Karpas-422 (cell line): ENCODE measurements around the gene BAZ2B. TPM values are rescaled to one million over a fixed set of nuclear protein-coding genes. Genes with fewer than 3 reads are reported as not detected.

Experiments used
- DNase-seq: peaks from one replicate; pipeline ENCODE4 v3.0.0-alpha.2; 2015
- H2AFZ ChIP-seq: fragments of 200-600 bp; sonication (generic); 2 replicates; pipeline ENCODE4 v1.6.1; 2014; ENCODE audit warnings: antibody characterized with exemption, low read length, mixed read lengths
- H3K27ac ChIP-seq: fragments of 200-600 bp; sonication (generic); 2 replicates; pipeline ENCODE4 v1.5.1; 2014; ENCODE audit warnings: mild to moderate bottlenecking, low read length, moderate library complexity
- H3K27me3 ChIP-seq: fragments of 200-600 bp; sonication (generic); 2 replicates; pipeline ENCODE4 v1.6.1; 2014; ENCODE audit warnings: low read length, mixed read lengths
- H3K36me3 ChIP-seq: fragments of 200-600 bp; sonication (generic); 2 replicates; pipeline ENCODE4 v1.6.1; 2014; ENCODE audit warnings: low read length, mixed read lengths; ENCODE audit not compliant: insufficient read depth
- H3K4me1 ChIP-seq: fragments of 200-600 bp; sonication (generic); 2 replicates; pipeline ENCODE4 v1.6.1; 2014; ENCODE audit warnings: mild to moderate bottlenecking, low read length, mixed read lengths
- H3K4me2 ChIP-seq: fragments of 200-600 bp; sonication (generic); 2 replicates; pipeline ENCODE4 v1.6.1; 2014; ENCODE audit warnings: low read length, low read depth, mild to moderate bottlenecking; ENCODE audit not compliant: poor library complexity, severe bottlenecking
- H3K4me3 ChIP-seq: fragments of 200-600 bp; sonication (generic); 2 replicates; pipeline ENCODE4 v1.5.1; 2014; ENCODE audit warnings: mild to moderate bottlenecking, antibody characterized with exemption, low read length, mixed read lengths
- H3K79me2 ChIP-seq: fragments of 200-600 bp; sonication (generic); 2 replicates; pipeline ENCODE4 v1.6.1; 2014; ENCODE audit warnings: mild to moderate bottlenecking, low read length, mixed read lengths
- H3K9ac ChIP-seq: fragments of 200-600 bp; sonication (generic); 2 replicates; pipeline ENCODE4 v1.6.0; 2014; ENCODE audit warnings: low read length
- H3K9me2 ChIP-seq: fragments of 200-600 bp; sonication (generic), shearing (Covaris generic); replicated peaks from 2 replicates; pipeline ENCODE4 v1.6.0; 2014; ENCODE audit warnings: mild to moderate bottlenecking, low read length, moderate library complexity; ENCODE audit not compliant: insufficient read depth
- H3K9me3 ChIP-seq: fragments of 300-700, 200-600 bp; sonication (generic); 2 replicates; pipeline ENCODE4 v1.6.1; 2014; ENCODE audit warnings: low read length, mixed read lengths
- H4K20me1 ChIP-seq: fragments of 200-600 bp; sonication (generic); 2 replicates; pipeline ENCODE4 v1.6.1; 2014; ENCODE audit warnings: mild to moderate bottlenecking, antibody characterized with exemption, low read length, low read depth; ENCODE audit not compliant: insufficient read depth
- total RNA-seq: library from RNA; depleted of rRNA; stranded (reverse); fragments of >200 nt; shearing (Covaris generic); gene quantifications from 2 replicates; pipeline ENCODE4 v1.2.3, GENCODE V29; 2014; ENCODE audit warnings: low replicate concordance

The BAZ2B gene
- total RNA-seq, 1 experiment from 2014 or later = 2.2 TPM

DNA sequence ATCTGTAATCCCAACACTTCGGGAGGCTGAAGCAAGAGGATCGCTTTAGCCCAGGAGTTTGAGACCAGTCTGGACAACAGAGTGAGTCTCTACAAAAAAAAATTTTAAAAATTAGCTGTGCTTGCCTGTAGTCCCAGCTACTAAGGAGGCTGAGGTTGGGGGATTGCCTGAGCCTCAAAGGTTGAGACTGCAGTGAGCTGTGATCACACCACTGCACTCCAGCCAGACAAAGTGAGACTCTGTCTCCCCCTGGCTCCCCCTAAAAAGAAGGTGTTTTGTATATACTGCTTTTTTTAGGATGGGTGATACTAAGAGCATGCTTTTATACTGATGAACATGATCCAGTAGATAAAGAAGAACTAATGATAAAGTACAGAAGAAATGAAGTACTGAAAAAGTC, 145.0 kb downstream of the BAZ2B start:
- no peaks in the 10 kb centered on the region for H3K9me2 ChIP-seq
- no peak overlapping the region for H3K27ac ChIP-seq
- H3K36me3 ChIP-seq = no peaks in the 10 kb centered on the region
- H3K4me2 ChIP-seq = no peak overlapping the region
- H2AFZ ChIP-seq = no peak overlapping the region
- no peak overlapping the region for H3K9ac ChIP-seq
- H3K4me1 ChIP-seq = no peaks in the 10 kb centered on the region
- no peak overlapping the region for H3K4me3 ChIP-seq
- no peaks in the 10 kb centered on the region for H3K9me3 ChIP-seq
- H3K79me2 ChIP-seq = no peaks in the 10 kb centered on the region
- no peaks in the 10 kb centered on the region for H4K20me1 ChIP-seq
- no peaks in the 10 kb centered on the region for H3K27me3 ChIP-seq
- DNase-seq = no peak

DNA sequence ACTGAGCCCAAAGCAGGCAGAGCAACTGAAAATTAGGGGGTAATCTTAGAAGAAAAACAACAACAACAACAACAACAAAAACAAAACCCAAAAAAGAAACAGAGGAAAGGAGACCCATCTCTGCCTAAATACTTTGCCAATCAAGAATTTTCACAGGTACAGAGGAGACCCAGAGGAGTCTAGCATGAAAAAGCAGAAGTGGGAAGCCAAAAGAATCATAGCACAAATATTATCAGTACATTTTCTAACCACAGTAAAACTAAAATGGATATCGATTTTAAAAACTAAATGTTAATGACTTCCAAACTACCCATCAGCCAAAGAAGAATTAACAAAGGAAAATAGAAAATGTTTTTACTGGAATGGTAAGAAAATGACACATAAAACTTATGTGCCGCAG, 148.1 kb downstream of the BAZ2B start:
- H2AFZ ChIP-seq = no peak overlapping the region
- DNase-seq = no peak

DNA sequence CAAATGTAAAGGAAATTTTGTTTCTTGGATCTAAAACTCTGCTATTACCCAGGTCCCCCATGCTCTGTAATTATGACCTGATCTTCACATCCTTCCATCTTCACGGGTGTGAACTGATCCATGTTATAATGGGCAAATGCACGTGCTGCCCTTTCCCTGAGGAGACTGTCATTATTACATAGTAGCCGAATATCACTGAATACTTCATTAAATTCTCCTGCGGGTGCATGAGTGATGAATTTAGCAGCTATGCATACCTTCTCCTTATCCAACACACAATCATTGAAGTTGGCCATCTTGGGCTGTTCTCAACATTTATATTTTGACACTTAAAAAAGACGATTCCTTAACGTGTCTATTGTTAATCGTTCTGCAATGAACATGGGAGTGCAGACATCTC, 153.4 kb downstream of the BAZ2B start:
- Histone ChIP-seq H3K4me3 (no peak overlapping the region), H2AFZ (no peak overlapping the region), H3K9me3 (no peaks in the 10 kb centered on the region), H3K9ac (no peak overlapping the region), H3K27me3 (no peaks in the 10 kb centered on the region), H3K9me2 (no peaks in the 10 kb centered on the region), H3K4me2 (no peak overlapping the region), H3K27ac (no peak overlapping the region), H4K20me1 (no peaks in the 10 kb centered on the region), H3K4me1 (no peaks in the 10 kb centered on the region), H3K36me3 (no peaks in the 10 kb centered on the region), H3K79me2 (no peaks in the 10 kb centered on the region)
- DNase-seq = no peak

More for the DNA sequence above, 148.1 kb downstream of the BAZ2B start:
- H3K9me3 ChIP-seq = no peaks in the 10 kb centered on the region
- H3K36me3 ChIP-seq = no peaks in the 10 kb centered on the region
- H3K79me2 ChIP-seq = no peaks in the 10 kb centered on the region
- H3K27ac ChIP-seq = no peak overlapping the region
- no peak overlapping the region for H3K4me3 ChIP-seq
- H3K9me2 ChIP-seq = no peaks in the 10 kb centered on the region
- H3K4me1 ChIP-seq = no peaks in the 10 kb centered on the region
- no peak overlapping the region for H3K4me2 ChIP-seq
- H3K9ac ChIP-seq = no peak overlapping the region
- no peaks in the 10 kb centered on the region for H4K20me1 ChIP-seq
- no peaks in the 10 kb centered on the region for H3K27me3 ChIP-seq

DNA sequence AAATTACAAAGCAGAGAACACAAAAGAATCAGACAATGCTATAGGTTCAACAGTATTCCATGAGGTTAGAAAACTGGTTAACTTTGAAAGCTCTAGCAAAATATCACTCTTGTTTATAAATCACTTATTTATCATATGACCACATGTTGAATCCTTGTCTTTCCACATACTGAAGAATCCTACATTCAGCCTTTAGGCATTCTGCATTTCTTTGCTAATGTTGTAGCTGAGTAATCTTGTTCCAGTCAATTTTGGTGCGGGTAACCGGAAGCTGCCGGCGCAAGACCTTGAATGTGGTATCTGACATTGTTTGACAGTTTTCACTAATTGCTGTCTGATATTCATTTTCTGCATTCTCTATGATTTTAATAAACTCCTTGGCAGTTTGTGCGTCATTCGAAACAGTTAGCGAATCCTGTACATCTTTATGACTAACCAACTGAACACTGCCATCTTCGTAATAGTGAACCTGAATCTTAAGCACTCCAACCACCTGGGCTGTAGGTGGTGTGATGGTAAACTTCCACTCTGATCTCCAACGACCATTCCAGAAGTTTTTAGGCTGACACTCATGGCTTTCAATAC, 154.1 kb downstream of the BAZ2B start:
- Histone ChIP-seq H2AFZ (no peak overlapping the region), H3K27ac (no peak overlapping the region), H4K20me1 (no peaks in the 10 kb centered on the region), H3K4me2 (no peak overlapping the region), H3K9ac (no peak overlapping the region), H3K79me2 (no peaks in the 10 kb centered on the region), H3K4me1 (no peaks in the 10 kb centered on the region), H3K36me3 (no peaks in the 10 kb centered on the region), H3K9me3 (no peaks in the 10 kb centered on the region), H3K4me3 (no peak overlapping the region), H3K27me3 (no peaks in the 10 kb centered on the region), H3K9me2 (no peaks in the 10 kb centered on the region)
- DNase-seq = no peak

GRCh38 chr2:159461076-159461475, 155.3 kb downstream of the BAZ2B start:
- Histone ChIP-seq H3K9me2 (no peaks in the 10 kb centered on the region), H4K20me1 (no peaks in the 10 kb centered on the region), H3K4me3 (no peak overlapping the region), H3K36me3 (no peaks in the 10 kb centered on the region), H3K27ac (no peak overlapping the region), H3K4me1 (no peaks in the 10 kb centered on the region), H3K27me3 (no peaks in the 10 kb centered on the region), H3K9ac (no peak overlapping the region), H3K4me2 (no peak overlapping the region), H3K9me3 (no peaks in the 10 kb centered on the region), H2AFZ (no peak overlapping the region), H3K79me2 (no peaks in the 10 kb centered on the region)
- no peak for DNase-seq

GRCh38 chr2:159460227-159460626, 156.1 kb downstream of the BAZ2B start:
- H3K27ac ChIP-seq = no peak overlapping the region
- no peak overlapping the region for H3K4me2 ChIP-seq
- no peaks in the 10 kb centered on the region for H4K20me1 ChIP-seq
- no peak overlapping the region for H2AFZ ChIP-seq
- no peaks in the 10 kb centered on the region for H3K4me1 ChIP-seq
- H3K9me2 ChIP-seq = no peaks in the 10 kb centered on the region
- no peaks in the 10 kb centered on the region for H3K36me3 ChIP-seq
- no peak overlapping the region for H3K9ac ChIP-seq
- H3K4me3 ChIP-seq = no peak overlapping the region
- H3K9me3 ChIP-seq = no peaks in the 10 kb centered on the region
- no peak for DNase-seq
- no peaks in the 10 kb centered on the region for H3K27me3 ChIP-seq
- H3K79me2 ChIP-seq = no peaks in the 10 kb centered on the region

DNA sequence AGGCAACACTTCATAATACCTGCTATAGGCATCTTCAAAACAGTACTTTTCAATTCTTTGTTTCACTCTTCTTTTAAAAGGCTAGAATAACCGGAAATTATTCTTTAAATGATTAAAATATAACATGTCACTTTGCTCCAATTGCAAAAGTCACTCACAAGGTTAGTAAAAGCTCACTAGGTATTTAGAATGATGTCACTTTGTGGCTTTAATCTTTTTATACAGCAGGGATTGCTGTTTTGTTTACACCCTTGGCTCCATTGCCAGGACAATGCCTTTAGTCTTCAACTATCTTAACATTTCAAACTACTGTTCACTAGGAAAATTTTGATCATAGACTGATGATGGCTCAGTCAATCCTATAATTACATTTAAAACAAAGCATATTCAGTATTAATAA, 157.1 kb downstream of the BAZ2B start:
- Histone ChIP-seq H3K9ac (no peak overlapping the region), H2AFZ (no peak overlapping the region), H3K9me2 (no peaks in the 10 kb centered on the region), H3K79me2 (no peaks in the 10 kb centered on the region), H3K27ac (no peak overlapping the region), H4K20me1 (no peaks in the 10 kb centered on the region), H3K4me2 (no peak overlapping the region), H3K4me3 (no peak overlapping the region), H3K4me1 (no peaks in the 10 kb centered on the region), H3K27me3 (no peaks in the 10 kb centered on the region), H3K9me3 (no peaks in the 10 kb centered on the region), H3K36me3 (no peaks in the 10 kb centered on the region)
- no peak for DNase-seq

DNA sequence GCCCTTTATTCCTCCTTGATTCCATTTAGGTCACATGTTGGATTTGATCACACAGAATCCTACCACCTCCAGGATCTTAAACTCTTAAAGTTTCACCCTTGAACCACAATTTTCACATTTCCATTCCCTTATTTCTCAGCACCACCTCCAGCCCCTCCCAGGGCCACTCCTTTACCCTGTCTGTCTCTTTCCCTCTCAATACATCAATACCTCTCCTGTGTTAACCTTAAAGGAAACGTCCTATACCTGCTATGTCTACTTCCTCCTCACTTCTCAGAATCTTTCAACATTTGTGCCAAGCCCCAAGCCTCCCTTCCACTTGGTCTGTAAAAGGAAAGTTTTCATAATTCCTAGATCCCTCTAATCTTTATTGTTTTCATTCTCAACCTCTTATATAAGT, 158.8 kb downstream of the BAZ2B start:
- Histone ChIP-seq H3K27ac (no peak overlapping the region), H3K27me3 (no peaks in the 10 kb centered on the region), H3K9me3 (no peaks in the 10 kb centered on the region), H4K20me1 (no peaks in the 10 kb centered on the region), H3K36me3 (no peaks in the 10 kb centered on the region), H3K9me2 (no peaks in the 10 kb centered on the region), H3K9ac (no peak overlapping the region), H3K4me2 (no peak overlapping the region), H3K4me1 (no peaks in the 10 kb centered on the region), H3K79me2 (no peaks in the 10 kb centered on the region), H2AFZ (no peak overlapping the region), H3K4me3 (no peak overlapping the region)
- DNase-seq = no peak
